Ovary (tissue), 9 donors: ENCODE results near the gene VEPH1. TPM values are rescaled to one million over a fixed set of nuclear protein-coding genes. Genes with fewer than 3 reads are reported as not detected.

Experiments
- DNase-seq, 5 donors: peaks; one replicate each; pipeline ENCODE4 v3.0.0-alpha.2; 2019 to 2020
- H3K27ac ChIP-seq, 2 donors: fragments of 200-600 bp; one replicate each; pipeline versions ENCODE4 v1.5.1 to v1.8.0; 2019 to 2022
- H3K27me3 ChIP-seq: fragments of 200-600 bp; one replicate; pipeline ENCODE4 v1.8.0; 2022
- H3K36me3 ChIP-seq: fragments of 200-600 bp; sonication (generic); one replicate; pipeline ENCODE4 v1.5.1; 2019
- H3K4me1 ChIP-seq: one replicate; pipeline ENCODE4 v1.8.1; 2013; ENCODE audit warnings: mild to moderate bottlenecking, moderate library complexity; ENCODE audit not compliant: insufficient read depth
- H3K4me3 ChIP-seq: fragments of 200-600 bp; sonication (generic); one replicate; pipeline ENCODE4 v1.5.1; 2017
- H3K9me3 ChIP-seq, 2 donors: fragments of 200-600 bp in 1 of 2; sonication (generic) in 1 of 2; one replicate each; pipeline versions ENCODE4 v1.5.1 to v1.8.1; 2013 to 2019; ENCODE audit warnings: mild to moderate bottlenecking in 1 of 2, moderate library complexity in 1 of 2
- CTCF ChIP-seq, 3 donors: fragments of 450-650 bp in 2 of 3; fragments of 200-600 bp in 1 of 3; IDR thresholded peaks; one replicate each; pipeline versions ENCODE4 v1.5.1 to v1.8.0; 2016 to 2022; ENCODE audit warnings: antibody characterized with exemption in 3 of 3, mild to moderate bottlenecking in 1 of 3
- EP300 ChIP-seq: sonication (generic); formaldehyde crosslinking; IDR thresholded peaks from one replicate; pipeline ENCODE4 v1.6.1; 2017; ENCODE audit warnings: antibody characterized with exemption
- POLR2A ChIP-seq: fragments of 450-650 bp; IDR thresholded peaks from one replicate; pipeline ENCODE4 v1.6.1; 2017; ENCODE audit warnings: antibody characterized with exemption, mild to moderate bottlenecking, moderate library complexity
- WGBS, 3 donors: extraction: QIAGEN DNeasy Blood & Tissue Kit in 1 of 3; methylation state at CpG; one replicate each; pipeline versions ENCODE4 v1.1.5 to v1.1.7; 2013 to 2017; 5-methylcytosine and 5-hydroxymethylcytosine counted together
- intact Hi-C, 4 donors: fragments of 100-400 bp; cut with DNase I; formaldehyde crosslinking; loops; one replicate each; pipeline versions ENCODE4 v1.11.0 to v1.15.1; 2022 to 2023
- polyA plus RNA-seq, 2 donors: library from polyadenylated mRNA; stranded (reverse); fragments of 200-250 nt in 1 of 2; fragments of 350-450 nt in 1 of 2; fragmentation: Illumina TruSeq in 1 of 2; extraction: RNeasy Lipid Tissue Mini Kit (QIAGEN cat#74804) in 1 of 2; gene quantifications; one replicate each; pipeline ENCODE4 v1.2.3, GENCODE V29; 2013 to 2014
- total RNA-seq, 7 donors: library from RNA; depleted of rRNA in 2 of 7; stranded (reverse); fragments of >200 nt in 2 of 7; fragmentation: NEBNext Ultra II Directional in 3 of 7; extraction: Animal tissue kit (Norgen Biotek cat#: 25700) in 3 of 7; gene quantifications; one replicate each; pipeline versions ENCODE4 v1.1.0 to v1.2.4, GENCODE V29; 2016 to 2023
- donor health status: DM: no; HTN: no; CAD: no; lungs with moderate emphysema.
- donor health status: DM: no; HTN: no; CAD: no.
- donor health status: Bipolar disorder and iron deficiency.
- donor health status: DM: yes; HTN: yes; CAD: no.
- donor health status: DM: no; HTN: no; CAD: no.
- donor health status: DM: yes; HTN: yes; CAD: no.

The VEPH1 gene
- total and polyA plus RNA-seq, 9 donors: 0.23 to 4.6 (median 1.3) TPM; not detected in 1

GRCh38 chr3:157404381-157404780 lies 98.8 kb downstream of the VEPH1 start:
- WGBS, 3 donors: 0 to 40% (median 33%) methylated on average over 1 of the region's 1 CpG
- H3K27me3 ChIP-seq: no peaks in the 10 kb centered on the region
- H3K4me1 ChIP-seq: no peaks in the 10 kb centered on the region
- H3K27ac ChIP-seq: no peak overlapping the region
- H3K9me3 ChIP-seq: no peaks in the 10 kb centered on the region
- no peak overlapping the region for H3K4me3 ChIP-seq
- TF ChIP-seq EP300 (no peak), CTCF (IDR thresholded peaks at IDR 0.05) (no peak), POLR2A (no peak)
- no peaks in the 10 kb centered on the region for H3K36me3 ChIP-seq
- intact Hi-C loops: no loop called here
- no peak for DNase-seq

GRCh38 chr3:157398598-157398997 lies 104.6 kb downstream of the VEPH1 start:
- Histone ChIP-seq H3K27me3 (no peaks in the 10 kb centered on the region), H3K9me3 (no peaks in the 10 kb centered on the region), H3K4me3 (no peak overlapping the region), H3K27ac (no peak overlapping the region), H3K36me3 (no peaks in the 10 kb centered on the region), H3K4me1 (no peaks in the 10 kb centered on the region)
- TF ChIP-seq POLR2A (no peak), CTCF (IDR thresholded peaks at IDR 0.05) (no peak), EP300 (no peak)
- 94 to 98% (median 98%) methylated on average over 3 of the region's 3 CpGs for WGBS, 3 donors
- no peak for DNase-seq
- intact Hi-C loops: no loop called here

GRCh38 chr3:157394411-157394810 lies 108.8 kb downstream of the VEPH1 start:
- no peak for DNase-seq
- Histone ChIP-seq H3K27me3 (no peaks in the 10 kb centered on the region), H3K36me3 (no peaks in the 10 kb centered on the region), H3K4me1 (no peaks in the 10 kb centered on the region), H3K9me3 (no peaks in the 10 kb centered on the region), H3K4me3 (no peak overlapping the region), H3K27ac (no peak overlapping the region)
- 66 to 84% (median 82%) methylated on average over 1 of the region's 1 CpG for WGBS, 3 donors
- intact Hi-C loops: no loop called here
- TF ChIP-seq CTCF (IDR thresholded peaks at IDR 0.05) (no peak), EP300 (no peak), POLR2A (no peak)

GRCh38 chr3:157393113-157393512 lies 110.1 kb downstream of the VEPH1 start:
- H3K27me3 ChIP-seq: no peaks in the 10 kb centered on the region
- intact Hi-C loops: no loop called here
- no peak for DNase-seq
- TF ChIP-seq EP300: no peak
- no peak for TF ChIP-seq CTCF (IDR thresholded peaks at IDR 0.05)
- TF ChIP-seq POLR2A: no peak
- H3K27ac ChIP-seq: no peak overlapping the region
- no peak overlapping the region for H3K4me3 ChIP-seq
- H3K4me1 ChIP-seq: no peaks in the 10 kb centered on the region
- no peaks in the 10 kb centered on the region for H3K36me3 ChIP-seq
- H3K9me3 ChIP-seq: no peaks in the 10 kb centered on the region

- Histone ChIP-seq H3K9me3 (no peaks in the 10 kb centered on the region), H3K27ac (no peak overlapping the region), H3K36me3 (no peaks in the 10 kb centered on the region), H3K4me3 (no peak overlapping the region), H3K27me3 (no peaks in the 10 kb centered on the region), H3K4me1 (no peaks in the 10 kb centered on the region)
- TF ChIP-seq POLR2A (no peak), CTCF (IDR thresholded peaks at IDR 0.05) (no peak), EP300 (no peak)
- intact Hi-C loops: no loop called here
- no peak for DNase-seq
- 87 to 93% (median 91%) methylated on average over 4 of the region's 4 CpGs for WGBS, 3 donors
Measured at GRCh38 chr3:157392104-157392503, 111.1 kb downstream of the VEPH1 start.
